Suprapubic skin (tissue), 4 donors: ENCODE measurements around the gene NRXN3. TPM values are rescaled to one million over a fixed set of nuclear protein-coding genes. Genes with fewer than 3 reads are reported as not detected.

Experiments
- DNase-seq, 2 donors: peaks; one replicate each; pipeline ENCODE4 v3.0.0-alpha.2; 2019; ENCODE audit warnings: low spot score in 2 of 2
- H3K27ac ChIP-seq: fragments of 200-600 bp; sonication (generic); one replicate; pipeline ENCODE4 v1.5.1; 2019
- H3K27me3 ChIP-seq: fragments of 200-600 bp; sonication (generic); one replicate; pipeline ENCODE4 v1.5.1; 2019
- H3K36me3 ChIP-seq: fragments of 200-600 bp; sonication (generic); one replicate; pipeline ENCODE4 v1.5.1; 2019
- H3K4me1 ChIP-seq: fragments of 200-600 bp; sonication (generic); one replicate; pipeline ENCODE4 v1.5.1; 2019
- H3K4me3 ChIP-seq: fragments of 200-600 bp; sonication (generic); one replicate; pipeline ENCODE4 v1.5.1; 2019; ENCODE audit warnings: mild to moderate bottlenecking
- H3K9me3 ChIP-seq: fragments of 200-600 bp; sonication (generic); one replicate; pipeline ENCODE4 v1.5.1; 2019
- EP300 ChIP-seq: sonication (generic); formaldehyde crosslinking; IDR thresholded peaks from one replicate; pipeline ENCODE4 v1.6.1; 2017; ENCODE audit warnings: antibody characterized with exemption
- POLR2A ChIP-seq, 2 donors: fragments of 450-650 bp; IDR thresholded peaks; one replicate each; pipeline ENCODE4 v1.6.1; 2017; ENCODE audit warnings: antibody characterized with exemption in 2 of 2, mild to moderate bottlenecking in 2 of 2, moderate library complexity in 2 of 2
- POLR2AphosphoS5 ChIP-seq, 3 donors: sonication (generic); formaldehyde crosslinking; IDR thresholded peaks; one replicate each; pipeline ENCODE4 v1.6.1; 2017; ENCODE audit warnings: antibody characterized with exemption in 3 of 3
- WGBS: methylation state at CpG from one replicate; pipeline ENCODE4 v1.1.5; 2018; 5-methylcytosine and 5-hydroxymethylcytosine counted together
- total RNA-seq, 4 donors: library from RNA; depleted of rRNA; stranded (reverse); fragments of >200 nt; gene quantifications; one replicate each; pipeline ENCODE4 v1.1.0, GENCODE V29; 2016
- TF ChIP-seq, protein P1 (sequence below), 2 donors: fragments of 200-600 bp in 1 of 2; fragments of 450-650 bp in 1 of 2; sonication (generic) in 1 of 2; IDR thresholded peaks; one replicate each; pipeline ENCODE4 v1.5.1; 2016 to 2019; ENCODE audit warnings: antibody characterized with exemption in 2 of 2, mild to moderate bottlenecking in 1 of 2, moderate library complexity in 1 of 2

NRXN3 gene
- total RNA-seq, 4 donors from 2014 or later, result 0.79 to 4.3 (median 3.3) TPM

DNA sequence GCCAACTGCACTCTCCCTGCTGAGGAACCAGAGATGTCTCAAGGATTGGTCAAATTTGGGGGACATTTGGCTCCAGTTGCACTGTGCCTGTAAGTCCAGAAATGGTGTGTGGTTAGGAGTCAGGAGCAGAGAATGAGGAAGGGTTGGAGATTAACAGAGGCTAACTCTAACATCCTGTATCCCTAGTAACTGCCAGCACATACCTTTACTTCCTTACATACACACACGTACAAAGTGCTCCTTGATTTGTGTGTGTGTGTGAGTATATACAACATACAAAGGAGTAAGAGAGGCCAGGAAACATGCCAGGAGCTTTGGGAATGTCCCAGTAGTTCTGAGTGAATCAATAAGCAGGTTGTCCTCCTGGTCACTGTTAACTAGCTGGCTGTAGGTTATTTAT, 39.8 kb upstream of the NRXN3 start:
- no peak overlapping the region for H3K27ac ChIP-seq
- no peak for TF ChIP-seq POLR2AphosphoS5 (IDR thresholded peaks at IDR 0.05)
- no peak for TF ChIP-seq POLR2A (IDR thresholded peaks at IDR 0.05)
- TF ChIP-seq, protein P1, sequence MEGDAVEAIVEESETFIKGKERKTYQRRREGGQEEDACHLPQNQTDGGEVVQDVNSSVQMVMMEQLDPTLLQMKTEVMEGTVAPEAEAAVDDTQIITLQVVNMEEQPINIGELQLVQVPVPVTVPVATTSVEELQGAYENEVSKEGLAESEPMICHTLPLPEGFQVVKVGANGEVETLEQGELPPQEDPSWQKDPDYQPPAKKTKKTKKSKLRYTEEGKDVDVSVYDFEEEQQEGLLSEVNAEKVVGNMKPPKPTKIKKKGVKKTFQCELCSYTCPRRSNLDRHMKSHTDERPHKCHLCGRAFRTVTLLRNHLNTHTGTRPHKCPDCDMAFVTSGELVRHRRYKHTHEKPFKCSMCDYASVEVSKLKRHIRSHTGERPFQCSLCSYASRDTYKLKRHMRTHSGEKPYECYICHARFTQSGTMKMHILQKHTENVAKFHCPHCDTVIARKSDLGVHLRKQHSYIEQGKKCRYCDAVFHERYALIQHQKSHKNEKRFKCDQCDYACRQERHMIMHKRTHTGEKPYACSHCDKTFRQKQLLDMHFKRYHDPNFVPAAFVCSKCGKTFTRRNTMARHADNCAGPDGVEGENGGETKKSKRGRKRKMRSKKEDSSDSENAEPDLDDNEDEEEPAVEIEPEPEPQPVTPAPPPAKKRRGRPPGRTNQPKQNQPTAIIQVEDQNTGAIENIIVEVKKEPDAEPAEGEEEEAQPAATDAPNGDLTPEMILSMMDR (IDR thresholded peaks at IDR 0.05), result no peak
- no peak for TF ChIP-seq EP300
- H3K27me3 ChIP-seq, result no peaks in the 10 kb centered on the region
- H3K36me3 ChIP-seq, result no peaks in the 10 kb centered on the region
- no peak for DNase-seq
- H3K4me3 ChIP-seq, result no peak overlapping the region
- WGBS, result 57% methylated on average over 1 of the region's 1 CpG
- H3K9me3 ChIP-seq, result no peaks in the 10 kb centered on the region
- no peaks in the 10 kb centered on the region for H3K4me1 ChIP-seq

DNA sequence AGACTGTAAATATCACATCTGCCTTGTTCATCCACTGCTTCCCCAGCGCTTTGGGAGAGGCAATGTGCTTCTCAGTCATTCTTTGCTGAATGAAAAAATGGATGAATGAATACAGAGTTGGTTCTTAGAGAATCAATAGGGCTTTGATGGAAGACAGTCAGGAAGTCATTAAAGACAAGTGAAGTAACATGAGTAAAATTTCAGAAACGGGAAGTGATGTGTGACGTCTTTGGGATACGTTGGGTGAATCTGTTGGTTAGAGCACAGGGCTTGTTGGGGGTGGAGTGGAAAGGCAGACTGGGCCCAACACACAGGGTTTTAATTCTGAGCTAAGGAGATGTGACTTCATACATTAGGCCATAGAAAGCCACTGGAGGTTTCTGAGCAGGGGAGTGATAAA, 39.0 kb upstream of the NRXN3 start:
- DNase-seq, result no peak
- Histone ChIP-seq H3K9me3 (no peaks in the 10 kb centered on the region), H3K27me3 (no peaks in the 10 kb centered on the region), H3K4me3 (no peak overlapping the region), H3K36me3 (no peaks in the 10 kb centered on the region), H3K27ac (no peak overlapping the region), H3K4me1 (no peaks in the 10 kb centered on the region)
- TF ChIP-seq POLR2AphosphoS5 (IDR thresholded peaks at IDR 0.05), result no peak
- TF ChIP-seq EP300, result no peak
- TF ChIP-seq POLR2A (IDR thresholded peaks at IDR 0.05), result no peak
- TF ChIP-seq, protein P1 (IDR thresholded peaks at IDR 0.05), result no peak
- WGBS, result 88% methylated on average over 4 of the region's 4 CpGs

DNA sequence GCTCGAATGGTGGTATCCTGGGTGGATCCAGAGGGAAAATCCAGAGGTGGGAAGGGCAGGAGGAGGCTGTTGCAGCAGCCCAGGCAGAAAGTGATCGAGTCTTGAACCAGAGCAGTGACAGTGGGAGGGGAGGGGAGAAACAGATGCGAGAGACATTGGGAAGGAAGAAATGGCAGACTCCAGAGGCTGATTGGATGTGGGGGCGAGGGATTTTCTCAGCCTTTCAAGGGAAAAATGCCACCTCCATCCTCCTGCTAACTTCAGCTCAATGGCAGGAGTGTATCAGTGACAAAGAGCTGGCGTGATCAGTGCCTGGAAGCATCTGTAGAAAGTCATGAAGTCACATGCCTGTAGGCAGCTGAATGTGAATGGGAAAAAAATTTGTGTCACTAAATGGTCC, 38.6 kb upstream of the NRXN3 start:
- Histone ChIP-seq H3K27me3 (no peaks in the 10 kb centered on the region), H3K9me3 (no peaks in the 10 kb centered on the region), H3K27ac (no peak overlapping the region), H3K4me1 (no peaks in the 10 kb centered on the region), H3K4me3 (no peak overlapping the region), H3K36me3 (no peaks in the 10 kb centered on the region)
- no peak for TF ChIP-seq POLR2AphosphoS5 (IDR thresholded peaks at IDR 0.05)
- no peak for TF ChIP-seq POLR2A (IDR thresholded peaks at IDR 0.05)
- TF ChIP-seq, protein P1 (IDR thresholded peaks at IDR 0.05), result no peak
- no peak for TF ChIP-seq EP300
- no peak for DNase-seq
- 81% methylated on average over 5 of the region's 5 CpGs for whole genome bisulfite sequencing

DNA sequence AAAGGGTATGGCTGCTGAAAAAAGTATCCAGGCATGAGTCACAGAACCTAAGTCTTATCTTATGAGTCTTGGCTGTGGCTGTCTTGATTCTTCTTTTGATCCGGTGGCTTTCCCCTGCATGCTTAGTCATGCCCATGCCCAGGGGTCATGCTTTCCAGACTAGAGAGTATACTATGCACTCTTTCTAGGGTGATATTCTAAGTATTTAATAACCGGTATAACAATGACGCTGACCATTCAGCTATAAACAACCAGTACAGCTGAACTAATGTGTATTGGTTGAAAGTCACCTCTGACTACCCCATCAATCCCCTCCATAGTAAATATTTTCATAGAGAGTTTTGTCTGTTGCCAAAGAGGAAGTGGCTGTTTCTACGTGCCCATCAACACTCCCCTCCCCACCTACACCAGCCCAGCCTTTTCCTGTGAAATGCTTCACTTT, 34.7 kb upstream of the NRXN3 start:
- H3K36me3 ChIP-seq, result no peaks in the 10 kb centered on the region
- H3K27me3 ChIP-seq, result no peaks in the 10 kb centered on the region
- no peak for DNase-seq
- no peaks in the 10 kb centered on the region for H3K4me1 ChIP-seq
- H3K27ac ChIP-seq, result no peak overlapping the region
- 39% methylated on average over 4 of the region's 4 CpGs for WGBS
- TF ChIP-seq POLR2AphosphoS5 (IDR thresholded peaks at IDR 0.05), result no peak
- no peak for TF ChIP-seq POLR2A (IDR thresholded peaks at IDR 0.05)
- no peak for TF ChIP-seq EP300
- TF ChIP-seq, protein P1 (IDR thresholded peaks at IDR 0.05), result no peak
- no peak overlapping the region for H3K4me3 ChIP-seq
- no peaks in the 10 kb centered on the region for H3K9me3 ChIP-seq

DNA sequence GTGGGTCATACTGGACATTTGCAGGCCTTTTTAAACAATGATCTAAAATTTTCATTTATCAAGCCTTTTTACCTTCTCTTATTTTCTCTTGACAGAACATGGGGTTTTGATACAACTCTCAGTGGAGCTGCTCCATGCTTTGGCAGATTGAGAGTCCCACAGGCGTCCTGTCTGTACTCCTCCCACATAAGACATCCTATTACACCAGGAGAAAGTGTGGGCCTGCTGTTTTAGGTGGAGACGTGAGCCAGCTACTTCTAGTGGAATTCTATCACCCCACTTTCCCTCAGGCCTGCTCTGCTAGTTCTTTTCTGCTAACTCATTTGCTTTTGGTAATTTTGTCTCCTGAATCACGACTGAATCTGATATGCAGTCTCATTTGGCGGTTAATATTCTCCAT, 33.5 kb upstream of the NRXN3 start:
- H3K4me3 ChIP-seq, result no peak overlapping the region
- WGBS, result 58% methylated on average over 4 of the region's 4 CpGs
- H3K27me3 ChIP-seq, result no peaks in the 10 kb centered on the region
- H3K27ac ChIP-seq, result no peak overlapping the region
- no peaks in the 10 kb centered on the region for H3K36me3 ChIP-seq
- no peaks in the 10 kb centered on the region for H3K4me1 ChIP-seq
- no peaks in the 10 kb centered on the region for H3K9me3 ChIP-seq
- DNase-seq, result no peak
- TF ChIP-seq, protein P1 (IDR thresholded peaks at IDR 0.05), result no peak
- no peak for TF ChIP-seq POLR2A (IDR thresholded peaks at IDR 0.05)
